H9 (cell line): ENCODE data around the gene GRM1. TPM values are rescaled to one million over a fixed set of nuclear protein-coding genes. Genes with fewer than 3 reads are reported as not detected.

Source experiments
- DNase-seq: peaks from one replicate; pipeline ENCODE4 v3.0.0-alpha.2; 2017
- H2AFZ ChIP-seq: one replicate; pipeline ENCODE4 v1.6.1; 2013; ENCODE audit warnings: mild to moderate bottlenecking, low read length, control low read depth, moderate library complexity
- H2AK5ac ChIP-seq: 2 replicates; pipeline ENCODE4 v1.6.1; 2013; ENCODE audit warnings: low read length, control low read depth, mixed read lengths; ENCODE audit not compliant: insufficient read length
- H2BK120ac ChIP-seq: one replicate; pipeline ENCODE4 v1.6.1; 2013; ENCODE audit warnings: low read depth, mild to moderate bottlenecking, low read length, control low read depth, inconsistent platforms; ENCODE audit not compliant: poor library complexity, severe bottlenecking
- H2BK12ac ChIP-seq: 2 replicates; pipeline ENCODE4 v1.6.1; 2013; ENCODE audit warnings: low read length, control low read depth, mixed read lengths, low read depth; ENCODE audit not compliant: insufficient read length
- H2BK15ac ChIP-seq: 2 replicates; pipeline ENCODE4 v1.6.1; 2013; ENCODE audit warnings: low read depth, low read length, control low read depth
- H2BK20ac ChIP-seq: one replicate; pipeline ENCODE4 v1.6.1; 2013; ENCODE audit warnings: low read depth, mild to moderate bottlenecking, low read length, control low read depth, inconsistent platforms; ENCODE audit not compliant: poor library complexity, severe bottlenecking
- H2BK5ac ChIP-seq: 2 replicates; pipeline ENCODE4 v1.6.1; 2013; ENCODE audit warnings: low read length, control low read depth, mixed read lengths; ENCODE audit not compliant: insufficient read length
- H3K14ac ChIP-seq: 2 replicates; pipeline ENCODE4 v1.6.1; 2013; ENCODE audit warnings: low read length, control low read depth; ENCODE audit not compliant: insufficient read depth
- H3K18ac ChIP-seq: 2 replicates; pipeline ENCODE4 v1.6.1; 2013; ENCODE audit warnings: low read depth, mild to moderate bottlenecking, mixed read lengths, low read length, control low read depth; ENCODE audit not compliant: insufficient read length
- H3K23ac ChIP-seq: 2 replicates; pipeline ENCODE4 v1.6.1; 2013; ENCODE audit warnings: low read length, control low read depth, mixed read lengths, low read depth; ENCODE audit not compliant: insufficient read length
- H3K23me2 ChIP-seq: 2 replicates; pipeline ENCODE4 v1.6.1; 2013; ENCODE audit warnings: low read depth, mild to moderate bottlenecking, mixed read lengths, low read length, control low read depth; ENCODE audit not compliant: insufficient read length, poor library complexity, severe bottlenecking
- H3K27ac ChIP-seq: 2 replicates; pipeline ENCODE4 v1.5.1; 2013; ENCODE audit warnings: low read length, control low read depth, mixed read lengths, low read depth; ENCODE audit not compliant: insufficient read length
- H3K27me3 ChIP-seq: 2 replicates; pipeline ENCODE4 v1.6.1; 2013; ENCODE audit warnings: low read length, control low read depth, inconsistent platforms; ENCODE audit not compliant: insufficient read depth
- H3K4ac ChIP-seq: 2 replicates; pipeline ENCODE4 v1.6.1; 2013; ENCODE audit warnings: low read depth, mild to moderate bottlenecking, control low read depth, inconsistent platforms, low read length, moderate library complexity
- H3K4me1 ChIP-seq: 2 replicates; pipeline ENCODE4 v1.6.1; 2013; ENCODE audit warnings: low read length, control low read depth, inconsistent platforms; ENCODE audit not compliant: insufficient read depth
- H3K4me2 ChIP-seq: 2 replicates; pipeline ENCODE4 v1.6.1; 2013; ENCODE audit warnings: low read length, control low read depth, mixed read lengths; ENCODE audit not compliant: insufficient read length, insufficient read depth
- H3K56ac ChIP-seq: 2 replicates; pipeline ENCODE4 v1.6.1; 2013; ENCODE audit warnings: low read depth, mild to moderate bottlenecking, mixed read lengths, low read length, control low read depth; ENCODE audit not compliant: insufficient read length
- H3K79me1 ChIP-seq: 2 replicates; pipeline ENCODE4 v1.6.1; 2013; ENCODE audit warnings: low read depth, mild to moderate bottlenecking, moderate library complexity, low read length, control low read depth, inconsistent platforms; ENCODE audit not compliant: insufficient read depth, poor library complexity, severe bottlenecking
- H3K79me2 ChIP-seq: 2 replicates; pipeline ENCODE4 v1.6.1; 2013; ENCODE audit warnings: low read length, control low read depth, inconsistent platforms; ENCODE audit not compliant: insufficient read depth
- H3K9ac ChIP-seq: 2 replicates; pipeline ENCODE4 v1.6.1; 2013; ENCODE audit warnings: low read length, control low read depth, mixed read lengths; ENCODE audit not compliant: insufficient read length; ENCODE audit errors: extremely low read depth
- H3K9me3 ChIP-seq: one replicate; pipeline ENCODE4 v1.6.1; 2013; ENCODE audit warnings: low read depth, low read length, inconsistent platforms; ENCODE audit not compliant: control insufficient read depth
- H3T11ph ChIP-seq: one replicate; pipeline ENCODE4 v1.6.1; 2013; ENCODE audit warnings: mild to moderate bottlenecking, low read length, control low read depth, inconsistent platforms
- H4K20me1 ChIP-seq: one replicate; pipeline ENCODE4 v1.6.1; 2013; ENCODE audit not compliant: control insufficient read depth, insufficient read length, insufficient read depth
- H4K5ac ChIP-seq: 2 replicates; pipeline ENCODE4 v1.6.1; 2013; ENCODE audit warnings: low read depth, mild to moderate bottlenecking, mixed read lengths, low read length, control low read depth; ENCODE audit not compliant: insufficient read length
- H4K8ac ChIP-seq: replicated peaks from 2 replicates; pipeline ENCODE4 v1.6.1; 2013; ENCODE audit warnings: low read length, control low read depth, mixed read lengths, low read depth; ENCODE audit not compliant: insufficient read length
- H4K91ac ChIP-seq: 2 replicates; pipeline ENCODE4 v1.6.1; 2013; ENCODE audit warnings: low read depth, mild to moderate bottlenecking, moderate library complexity, mixed read lengths, low read length, control low read depth; ENCODE audit not compliant: insufficient read length
- H3K27ac Mint-ChIP-seq, 3 experiments: 2 replicates in 2 of 3; 3 replicates in 1 of 3; pipeline ENCODE4 v1.8.0; 2020 to 2021; ENCODE audit warnings: mixed read lengths in 3 of 3, mild to moderate bottlenecking in 1 of 3, moderate library complexity in 1 of 3
- H3K27me3 Mint-ChIP-seq: 2 replicates; pipeline ENCODE4 v1.8.0; 2021; ENCODE audit warnings: low read depth, mild to moderate bottlenecking, moderate library complexity, mixed read lengths
- H3K36me3 Mint-ChIP-seq, 3 experiments: 2 replicates in 2 of 3; 3 replicates in 1 of 3; pipeline ENCODE4 v1.8.0; 2020 to 2021; ENCODE audit warnings: low read depth in 3 of 3, mixed read lengths in 3 of 3; ENCODE audit not compliant: insufficient read depth in 1 of 3
- H3K4me1 Mint-ChIP-seq, 2 experiments: 2 replicates each; pipeline ENCODE4 v1.8.0; 2020; ENCODE audit warnings: mixed read lengths in 2 of 2
- H3K4me3 Mint-ChIP-seq, 2 experiments: 2 replicates in 1 of 2; 3 replicates in 1 of 2; pipeline ENCODE4 v1.8.0; 2020 to 2021; ENCODE audit warnings: mild to moderate bottlenecking in 2 of 2, mixed read lengths in 2 of 2, moderate library complexity in 1 of 2
- H3K9me3 Mint-ChIP-seq, 2 experiments: 2 replicates in 1 of 2; 3 replicates in 1 of 2; pipeline ENCODE4 v1.8.0; 2020; ENCODE audit warnings: mild to moderate bottlenecking in 2 of 2, mixed read lengths in 2 of 2, moderate library complexity in 1 of 2
- WGBS: extraction: QIAGEN DNeasy Blood & Tissue Kit; methylation state at CpG from one replicate; pipeline ENCODE4 v1.1.7; 2013; ENCODE audit warnings: missing lambda C conversion rate, low lambda C conversion rate, mixed read lengths; ENCODE audit not compliant: insufficient read length; ENCODE audit errors: extremely low coverage; 5-methylcytosine and 5-hydroxymethylcytosine counted together
- total RNA-seq: library from RNA; stranded (reverse); gene quantifications from 2 replicates; pipeline ENCODE4 v1.2.1, GENCODE V29; 2021
- TF ChIP-seq, protein P1 (sequence below): fragments of 200-600 bp; sonication (generic); conservative IDR thresholded peaks from 3 replicates; pipeline ENCODE4 v1.8.0; 2021; ENCODE audit warnings: antibody characterized with exemption, mild to moderate bottlenecking

GRM1 gene
- total RNA-seq, 1 experiment from 2014 or later: 0.39 TPM

DNA sequence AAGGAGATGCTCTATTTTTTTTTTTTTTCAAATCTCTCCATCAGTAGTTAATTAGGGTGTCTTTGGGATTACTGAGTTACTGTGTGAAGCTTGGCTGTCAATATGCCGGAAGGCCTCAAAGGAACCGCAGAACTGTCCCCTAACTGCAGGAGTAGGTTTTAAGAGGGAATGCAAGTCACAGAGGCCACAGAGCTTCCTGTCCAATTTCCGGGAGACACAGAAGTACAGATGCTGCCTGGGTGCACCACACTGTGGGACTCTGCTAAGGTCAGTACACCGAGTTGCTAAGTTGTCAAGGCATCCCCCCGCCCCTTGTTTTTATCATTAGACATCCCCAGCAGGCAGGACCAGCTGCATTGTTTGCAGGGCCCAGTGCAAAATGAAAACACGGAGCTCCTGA, 394.6 kb downstream of the GRM1 start:
- TF ChIP-seq, protein P1, sequence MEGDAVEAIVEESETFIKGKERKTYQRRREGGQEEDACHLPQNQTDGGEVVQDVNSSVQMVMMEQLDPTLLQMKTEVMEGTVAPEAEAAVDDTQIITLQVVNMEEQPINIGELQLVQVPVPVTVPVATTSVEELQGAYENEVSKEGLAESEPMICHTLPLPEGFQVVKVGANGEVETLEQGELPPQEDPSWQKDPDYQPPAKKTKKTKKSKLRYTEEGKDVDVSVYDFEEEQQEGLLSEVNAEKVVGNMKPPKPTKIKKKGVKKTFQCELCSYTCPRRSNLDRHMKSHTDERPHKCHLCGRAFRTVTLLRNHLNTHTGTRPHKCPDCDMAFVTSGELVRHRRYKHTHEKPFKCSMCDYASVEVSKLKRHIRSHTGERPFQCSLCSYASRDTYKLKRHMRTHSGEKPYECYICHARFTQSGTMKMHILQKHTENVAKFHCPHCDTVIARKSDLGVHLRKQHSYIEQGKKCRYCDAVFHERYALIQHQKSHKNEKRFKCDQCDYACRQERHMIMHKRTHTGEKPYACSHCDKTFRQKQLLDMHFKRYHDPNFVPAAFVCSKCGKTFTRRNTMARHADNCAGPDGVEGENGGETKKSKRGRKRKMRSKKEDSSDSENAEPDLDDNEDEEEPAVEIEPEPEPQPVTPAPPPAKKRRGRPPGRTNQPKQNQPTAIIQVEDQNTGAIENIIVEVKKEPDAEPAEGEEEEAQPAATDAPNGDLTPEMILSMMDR: no peak
- no peaks in the 10 kb centered on the region for H3K27me3 ChIP-seq

More for the DNA sequence above, 394.6 kb downstream of the GRM1 start:
- Mint-ChIP-seq H3K9me3 (peaks cover 0 to 2% of the 10 kb centered on the region in 2 experiments; a peak in 1 of 5 replicates), H3K27me3 (peaks cover 2% of the 10 kb centered on the region; the same call in 1 of the 2 replicates), H3K4me3 (no peak overlapping the region), H3K36me3 (no peaks in the 10 kb centered on the region), H3K4me1 (peaks cover 0 to 2% of the 10 kb centered on the region in 2 experiments; a peak in 1 of 4 replicates), H3K27ac (no peak overlapping the region)
- Histone ChIP-seq H4K91ac (no peak overlapping the region), H2AFZ (no peak overlapping the region), H2AK5ac (no peak overlapping the region), H2BK15ac (no peak overlapping the region), H2BK5ac (no peak overlapping the region), H3K9me3 (no peaks in the 10 kb centered on the region), H3K14ac (no peak overlapping the region), H3K4ac (no peak overlapping the region), H2BK120ac (no peak overlapping the region), H3K18ac (no peak overlapping the region), H3K23ac (no peak overlapping the region), H3K23me2 (no peaks in the 10 kb centered on the region), H3K4me2 (no peak overlapping the region), H3T11ph (no peak overlapping the region), H3K9ac (no peak overlapping the region), H3K79me1 (no peaks in the 10 kb centered on the region), H4K8ac (no peak overlapping the region), H3K79me2 (no peaks in the 10 kb centered on the region), H4K5ac (no peak overlapping the region), H3K4me1 (no peaks in the 10 kb centered on the region), H2BK12ac (no peak overlapping the region), H3K27ac (no peak overlapping the region), H3K56ac (no peak overlapping the region), H2BK20ac (no peak overlapping the region), H4K20me1 (no peaks in the 10 kb centered on the region)
- no CpG with 5 or more reads among the region's 6 CpGs for WGBS
- no peak for DNase-seq
